A549 (cell line): ENCODE data around the gene ST14.

Experiments used
- CBX2 ChIP-seq: fragments of 200-600 bp; sonication (generic); IDR thresholded peaks from 2 replicates; pipeline ENCODE4 v1.6.1; 2016; ENCODE audit warnings: low read depth, mild to moderate bottlenecking, borderline replicate concordance
- CEBPB ChIP-seq, 2 experiments: fragments of >200 bp in 1 of 2; sonication (Bioruptor Twin) in 1 of 2; formaldehyde crosslinking in 1 of 2; IDR thresholded peaks; 2 replicates each; pipeline ENCODE4 v1.6.1; 2012 to 2016
- CHD4 ChIP-seq: fragments of 200-600 bp; sonication (generic); IDR thresholded peaks from 2 replicates; pipeline ENCODE4 v1.6.1; 2016; ENCODE audit warnings: antibody characterized with exemption, mild to moderate bottlenecking, borderline replicate concordance
- HEYL ChIP-seq: fragments of 250-450 bp; sonication (Bioruptor Pico); IDR thresholded peaks from 2 replicates; pipeline ENCODE4 v1.8.0; 2021; ENCODE audit warnings: mild to moderate bottlenecking, moderate library complexity
- KDM5A ChIP-seq: fragments of 200-600 bp; sonication (generic); IDR thresholded peaks from 2 replicates; pipeline ENCODE4 v1.6.1; 2016; ENCODE audit warnings: antibody characterized with exemption, mild to moderate bottlenecking
- MAX ChIP-seq: IDR thresholded peaks from 2 replicates; pipeline ENCODE4 v1.6.1; 2012
- MYC ChIP-seq: IDR thresholded peaks from 2 replicates; pipeline ENCODE4 v1.6.1; 2012; ENCODE audit warnings: mild to moderate bottlenecking, inconsistent platforms, low read length, improper control_type of control experiment, borderline replicate concordance
- PBX3 ChIP-seq: IDR thresholded peaks from 2 replicates; pipeline ENCODE4 v1.6.1; 2012
- POLR2A ChIP-seq: IDR thresholded peaks from 2 replicates; pipeline ENCODE4 v1.6.1; 2012; ENCODE audit warnings: mild to moderate bottlenecking, low read length
- RAD21 ChIP-seq, 2 experiments: fragments of >200 bp in 1 of 2; sonication (Bioruptor Twin) in 1 of 2; formaldehyde crosslinking in 1 of 2; IDR thresholded peaks in 1 of 2; conservative IDR thresholded peaks in 1 of 2; 2 replicates in 1 of 2; 3 replicates in 1 of 2; pipeline ENCODE4 v1.6.1; 2012 to 2018; ENCODE audit warnings: inconsistent platforms in 1 of 2
- TF ChIP-seq, protein P1 (sequence below): fragments of >200 bp; sonication (Bioruptor Twin); formaldehyde crosslinking; IDR thresholded peaks from 3 replicates; pipeline ENCODE4 v1.5.1; 2016
- TF ChIP-seq, protein P2 (sequence below): fragments of 450-650 bp; IDR thresholded peaks from 2 replicates; pipeline ENCODE4 v1.6.1; 2014; ENCODE audit warnings: antibody characterized with exemption

DNA sequence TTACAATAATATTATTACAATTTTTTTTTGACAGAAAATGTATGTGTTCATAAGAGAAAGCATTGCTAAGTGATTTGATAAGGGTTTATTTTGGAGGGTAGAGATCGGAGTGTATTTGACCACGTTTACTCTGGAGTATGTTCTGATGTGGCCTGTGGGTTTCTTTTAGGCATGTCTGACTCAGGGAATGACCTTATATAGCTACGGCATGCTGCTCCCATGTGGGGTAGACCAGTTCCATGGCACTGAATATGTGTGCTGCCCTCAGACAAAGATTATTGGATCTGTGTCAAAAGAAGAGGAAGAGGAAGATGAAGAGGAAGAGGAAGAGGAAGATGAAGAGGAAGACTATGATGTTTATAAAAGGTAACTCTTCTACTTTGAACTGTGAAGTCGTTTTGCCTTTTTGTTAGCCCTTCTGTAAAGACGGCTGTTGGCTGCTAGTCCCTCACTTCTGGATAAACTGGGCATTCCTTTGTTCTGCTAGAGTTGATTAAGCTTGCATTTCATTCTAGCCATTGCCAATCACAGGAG is 38.1 kb upstream of the ST14 start:
- TF ChIP-seq POLR2A (no peak), CEBPB (IDR thresholded peaks at IDR 0.05) (no peak), MYC (no peak), KDM5A (no peak), CBX2 (no peak), RAD21 (conservative IDR thresholded peaks at IDR 0.05 in 1 of 2, IDR thresholded peaks at IDR 0.05 in 1 of 2) (no peak), HEYL (no peak), PBX3 (no peak), MAX (no peak), CHD4 (no peak)
- TF ChIP-seq, protein P1, sequence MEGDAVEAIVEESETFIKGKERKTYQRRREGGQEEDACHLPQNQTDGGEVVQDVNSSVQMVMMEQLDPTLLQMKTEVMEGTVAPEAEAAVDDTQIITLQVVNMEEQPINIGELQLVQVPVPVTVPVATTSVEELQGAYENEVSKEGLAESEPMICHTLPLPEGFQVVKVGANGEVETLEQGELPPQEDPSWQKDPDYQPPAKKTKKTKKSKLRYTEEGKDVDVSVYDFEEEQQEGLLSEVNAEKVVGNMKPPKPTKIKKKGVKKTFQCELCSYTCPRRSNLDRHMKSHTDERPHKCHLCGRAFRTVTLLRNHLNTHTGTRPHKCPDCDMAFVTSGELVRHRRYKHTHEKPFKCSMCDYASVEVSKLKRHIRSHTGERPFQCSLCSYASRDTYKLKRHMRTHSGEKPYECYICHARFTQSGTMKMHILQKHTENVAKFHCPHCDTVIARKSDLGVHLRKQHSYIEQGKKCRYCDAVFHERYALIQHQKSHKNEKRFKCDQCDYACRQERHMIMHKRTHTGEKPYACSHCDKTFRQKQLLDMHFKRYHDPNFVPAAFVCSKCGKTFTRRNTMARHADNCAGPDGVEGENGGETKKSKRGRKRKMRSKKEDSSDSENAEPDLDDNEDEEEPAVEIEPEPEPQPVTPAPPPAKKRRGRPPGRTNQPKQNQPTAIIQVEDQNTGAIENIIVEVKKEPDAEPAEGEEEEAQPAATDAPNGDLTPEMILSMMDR = no peak
- TF ChIP-seq, protein P2, sequence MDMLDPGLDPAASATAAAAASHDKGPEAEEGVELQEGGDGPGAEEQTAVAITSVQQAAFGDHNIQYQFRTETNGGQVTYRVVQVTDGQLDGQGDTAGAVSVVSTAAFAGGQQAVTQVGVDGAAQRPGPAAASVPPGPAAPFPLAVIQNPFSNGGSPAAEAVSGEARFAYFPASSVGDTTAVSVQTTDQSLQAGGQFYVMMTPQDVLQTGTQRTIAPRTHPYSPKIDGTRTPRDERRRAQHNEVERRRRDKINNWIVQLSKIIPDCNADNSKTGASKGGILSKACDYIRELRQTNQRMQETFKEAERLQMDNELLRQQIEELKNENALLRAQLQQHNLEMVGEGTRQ = no peak
